Stimulated activated CD4-positive, alpha-beta T cell treated with anti-CD3 and anti-CD28 coated beads, TNF-alpha, amount 100 ng/mL, for 24 hours (primary cell): ENCODE results near the gene EFNA3.

ENCODE experiments used
- DNase-seq, 3 experiments: peaks; one replicate each; pipeline ENCODE4 v3.0.0-alpha.2; 2020; ENCODE audit warnings: low read depth in 3 of 3

EFNA3 gene

GRCh38 chr1:155130272-155131006 lies 51.8 kb downstream of the EFNA3 start:
- DNase-seq, result no peak

DNA sequence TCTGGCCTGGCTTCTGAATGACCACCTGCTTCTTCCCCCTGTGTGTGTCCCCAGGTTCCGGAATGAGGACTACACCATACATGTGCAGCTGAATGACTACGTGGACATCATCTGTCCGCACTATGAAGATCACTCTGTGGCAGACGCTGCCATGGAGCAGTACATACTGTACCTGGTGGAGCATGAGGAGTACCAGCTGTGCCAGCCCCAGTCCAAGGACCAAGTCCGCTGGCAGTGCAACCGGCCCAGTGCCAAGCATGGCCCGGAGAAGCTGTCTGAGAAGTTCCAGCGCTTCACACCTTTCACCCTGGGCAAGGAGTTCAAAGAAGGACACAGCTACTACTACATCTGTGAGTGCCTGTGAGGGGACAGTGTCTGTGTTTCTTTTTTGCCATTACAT lies 52.6 kb downstream of the EFNA3 start:
- no peak for DNase-seq

- no peak for DNase-seq
Measured at GRCh38 chr1:155131856-155132255, 53.2 kb downstream of the EFNA3 start.

GRCh38 chr1:155133799-155134281 lies 55.2 kb downstream of the EFNA3 start:
- DNase-seq, result no peak

DNA sequence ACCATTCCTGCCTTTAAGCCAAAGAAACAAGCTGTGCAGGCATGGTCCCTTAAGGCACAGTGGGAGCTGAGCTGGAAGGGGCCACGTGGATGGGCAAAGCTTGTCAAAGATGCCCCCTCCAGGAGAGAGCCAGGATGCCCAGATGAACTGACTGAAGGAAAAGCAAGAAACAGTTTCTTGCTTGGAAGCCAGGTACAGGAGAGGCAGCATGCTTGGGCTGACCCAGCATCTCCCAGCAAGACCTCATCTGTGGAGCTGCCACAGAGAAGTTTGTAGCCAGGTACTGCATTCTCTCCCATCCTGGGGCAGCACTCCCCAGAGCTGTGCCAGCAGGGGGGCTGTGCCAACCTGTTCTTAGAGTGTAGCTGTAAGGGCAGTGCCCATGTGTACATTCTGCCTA lies 55.7 kb downstream of the EFNA3 start:
- no peak for DNase-seq

DNA sequence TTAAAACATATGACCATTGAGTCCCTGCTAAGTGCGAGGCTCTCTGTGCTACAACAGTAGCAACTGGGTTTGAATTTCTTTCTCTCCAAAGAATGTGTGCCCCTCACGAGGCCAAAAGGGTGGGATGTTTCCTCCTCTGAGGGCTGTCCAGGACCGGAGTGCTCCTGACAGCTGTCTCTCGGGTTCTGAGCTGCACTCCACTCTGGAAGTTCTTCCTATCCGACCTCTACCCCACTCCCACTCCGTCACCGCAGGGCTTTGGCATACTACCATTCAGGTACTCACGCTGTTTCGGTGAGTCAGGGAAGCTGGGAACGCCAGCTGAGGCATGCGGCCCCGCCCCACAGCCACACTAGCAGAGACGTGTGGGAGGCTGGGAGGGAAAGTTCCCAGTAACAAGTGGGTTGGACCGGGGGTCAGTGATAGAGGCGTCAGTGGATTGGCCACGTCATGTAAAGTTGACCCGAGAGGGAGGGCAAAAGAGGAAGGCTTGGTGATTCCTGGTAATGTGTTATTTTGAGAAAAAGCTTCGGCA lies 56.3 kb downstream of the EFNA3 start:
- DNase-seq, result peak; percentile 57 to 87 (median 65)

DNA sequence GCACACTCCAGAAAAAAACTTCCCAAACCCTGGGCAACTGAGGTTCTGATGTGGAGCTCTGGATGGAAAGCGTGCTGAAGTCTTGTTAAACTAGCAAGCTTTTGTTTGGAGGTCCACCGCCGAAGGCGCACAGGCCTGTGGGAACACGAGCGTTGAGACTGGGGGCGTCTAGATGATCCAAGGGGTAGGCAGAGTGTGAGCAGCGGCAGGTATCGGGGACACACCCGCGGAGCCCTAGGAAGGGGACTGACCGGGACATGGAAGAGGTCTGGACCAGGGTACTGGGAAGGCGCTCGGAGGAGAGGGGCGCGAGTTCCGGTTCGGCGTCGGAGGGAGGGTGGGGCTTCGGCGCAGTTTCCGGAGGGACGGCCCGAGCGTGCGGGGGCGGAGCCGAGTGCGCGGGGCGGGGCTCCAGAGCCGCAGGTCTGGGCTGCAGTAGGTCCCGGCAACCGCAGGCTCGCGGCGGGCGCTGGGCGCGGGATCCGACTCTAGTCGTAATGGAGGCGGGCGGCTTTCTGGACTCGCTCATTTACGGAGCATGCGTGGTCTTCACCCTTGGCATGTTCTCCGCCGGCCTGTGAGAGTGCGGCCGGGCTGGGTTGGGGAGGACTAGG lies 56.9 kb downstream of the EFNA3 start, which contains the start of gene SLC50A1:
SLC50A1 (plus strand) TSS at position 438 of the 614 bp plus-strand sequence; CDS start at position 498, 60 bp downstream.
- peak; percentile 83 to 94 (median 93) for DNase-seq

GRCh38 chr1:155136748-155137147 lies 58.1 kb downstream of the EFNA3 start:
- DNase-seq, result no peak
